Ammon's horn (tissue), 1 donor: Measurements from ENCODE around the gene NOL4L.
A peak's percentile ranks its signal among the peaks of the same experiment; 100 is the strongest.

Experiments
- DNase-seq: peaks from one replicate; pipeline ENCODE4 v3.0.0-alpha.2; 2016; ENCODE audit warnings: low spot score

The NOL4L gene

GRCh38 chr20:32526125-32526524 is 59.0 kb downstream of the NOL4L start:
- DNase-seq: no peak

- peak; percentile 84 for DNase-seq
Observed at GRCh38 chr20:32524829-32525501, 60.2 kb downstream of the NOL4L start.

- no peak for DNase-seq
Observed at GRCh38 chr20:32523613-32524213, 61.4 kb downstream of the NOL4L start.

GRCh38 chr20:32522776-32523612 is 62.1 kb downstream of the NOL4L start:
- DNase-seq: no peak

- DNase-seq: no peak
Observed at GRCh38 chr20:32522526-32522775, 62.7 kb downstream of the NOL4L start.

GRCh38 chr20:32521780-32522525 is 63.2 kb downstream of the NOL4L start:
- DNase-seq: peak; percentile 84

- DNase-seq: no peak
Observed at GRCh38 chr20:32520927-32521203, 64.3 kb downstream of the NOL4L start.

- DNase-seq: no peak
Observed at GRCh38 chr20:32519381-32519730, 65.8 kb downstream of the NOL4L start.

- no peak for DNase-seq
Observed at GRCh38 chr20:32518593-32519380, 66.3 kb downstream of the NOL4L start.

GRCh38 chr20:32517914-32518592 is 67.1 kb downstream of the NOL4L start:
- DNase-seq: no peak

- no peak for DNase-seq
Observed at GRCh38 chr20:32517518-32517873, 67.6 kb downstream of the NOL4L start.

GRCh38 chr20:32516583-32517517 is 68.3 kb downstream of the NOL4L start:
- no peak for DNase-seq

GRCh38 chr20:32515631-32516101 is 69.5 kb downstream of the NOL4L start:
- DNase-seq: no peak

GRCh38 chr20:32514760-32515159 is 70.4 kb downstream of the NOL4L start:
- DNase-seq: no peak

GRCh38 chr20:32513031-32513866 is 71.9 kb downstream of the NOL4L start:
- no peak for DNase-seq

- no peak for DNase-seq
Observed at GRCh38 chr20:32512047-32512385, 73.1 kb downstream of the NOL4L start.

GRCh38 chr20:32511358-32512046 is 73.6 kb downstream of the NOL4L start:
- DNase-seq: no peak

GRCh38 chr20:32510601-32511357 is 74.4 kb downstream of the NOL4L start:
- DNase-seq: no peak
